SU-DHL-6 (cell line): ENCODE data around the gene ZNF33B.

ENCODE experiments used
- H2AFZ ChIP-seq: fragments of 200-600 bp; sonication (generic); 2 replicates; pipeline ENCODE4 v1.6.1; 2014; ENCODE audit warnings: low read depth, mild to moderate bottlenecking, moderate library complexity, mixed read lengths, antibody characterized with exemption, low read length; ENCODE audit not compliant: severe bottlenecking
- H3F3A ChIP-seq: fragments of 200-600 bp; shearing (Covaris generic); 2 replicates; pipeline ENCODE4 v1.6.0; 2016; ENCODE audit warnings: antibody characterized with exemption, mild to moderate bottlenecking; ENCODE audit not compliant: insufficient read depth
- H3K27ac ChIP-seq: fragments of 200-600 bp; sonication (generic); 2 replicates; pipeline ENCODE4 v1.5.1; 2016; ENCODE audit warnings: low read depth, mild to moderate bottlenecking, low read length, moderate library complexity, mixed read lengths
- H3K27me3 ChIP-seq: fragments of 200-600 bp; sonication (generic), shearing (Covaris generic); 2 replicates; pipeline ENCODE4 v1.6.0; 2014; ENCODE audit warnings: mild to moderate bottlenecking, low read length
- H3K36me3 ChIP-seq: fragments of 200-600 bp; sonication (generic); 2 replicates; pipeline ENCODE4 v1.6.1; 2014; ENCODE audit warnings: mild to moderate bottlenecking, low read length, mixed read lengths
- H3K4me2 ChIP-seq: fragments of 300-600, 200-600 bp; shearing (Covaris generic), sonication (generic); 2 replicates; pipeline ENCODE4 v1.6.0; 2014; ENCODE audit warnings: low read length, low read depth, mild to moderate bottlenecking; ENCODE audit not compliant: poor library complexity, severe bottlenecking
- H3K4me3 ChIP-seq: fragments of 200-600 bp; sonication (generic); 2 replicates; pipeline ENCODE4 v1.5.1; 2014; ENCODE audit warnings: antibody characterized with exemption, low read length, mild to moderate bottlenecking, mixed read lengths; ENCODE audit not compliant: insufficient read depth, poor library complexity, severe bottlenecking
- H3K79me2 ChIP-seq: fragments of 200-600 bp; sonication (generic); 2 replicates; pipeline ENCODE4 v1.6.1; 2014; ENCODE audit warnings: mild to moderate bottlenecking, low read length, moderate library complexity; ENCODE audit not compliant: insufficient read depth
- H3K9ac ChIP-seq: fragments of 200-600 bp; sonication (generic); 2 replicates; pipeline ENCODE4 v1.7.0; 2014; ENCODE audit warnings: mild to moderate bottlenecking, low read length
- H3K9me2 ChIP-seq: fragments of 200-600 bp; sonication (generic); replicated peaks from 2 replicates; pipeline ENCODE4 v1.6.1; 2014; ENCODE audit warnings: low read length; ENCODE audit not compliant: insufficient read depth
- H3K9me3 ChIP-seq: fragments of 200-600 bp; sonication (generic); 2 replicates; pipeline ENCODE4 v1.6.1; 2014; ENCODE audit warnings: low read length, mixed read lengths; ENCODE audit not compliant: insufficient read depth
- H4K20me1 ChIP-seq: fragments of 200-600 bp; sonication (generic); 2 replicates; pipeline ENCODE4 v1.6.1; 2014; ENCODE audit warnings: low read depth, mild to moderate bottlenecking, antibody characterized with exemption, low read length, moderate library complexity, mixed read lengths
- EZH2phosphoT487 ChIP-seq: fragments of 200-600 bp; sonication (generic), shearing (Covaris generic); conservative IDR thresholded peaks from 2 replicates; pipeline ENCODE4 v1.6.1; 2018; ENCODE audit warnings: mild to moderate bottlenecking, antibody characterized with exemption, low read length, moderate library complexity, mixed read lengths
- TF ChIP-seq, protein P1 (sequence below): fragments of 200-600 bp; sonication (generic); IDR thresholded peaks from one replicate; pipeline ENCODE4 v1.5.1; 2017; ENCODE audit warnings: antibody characterized with exemption, mild to moderate bottlenecking, low read length, moderate library complexity; ENCODE audit not compliant: insufficient read depth, poor library complexity, severe bottlenecking

Gene ZNF33B

DNA sequence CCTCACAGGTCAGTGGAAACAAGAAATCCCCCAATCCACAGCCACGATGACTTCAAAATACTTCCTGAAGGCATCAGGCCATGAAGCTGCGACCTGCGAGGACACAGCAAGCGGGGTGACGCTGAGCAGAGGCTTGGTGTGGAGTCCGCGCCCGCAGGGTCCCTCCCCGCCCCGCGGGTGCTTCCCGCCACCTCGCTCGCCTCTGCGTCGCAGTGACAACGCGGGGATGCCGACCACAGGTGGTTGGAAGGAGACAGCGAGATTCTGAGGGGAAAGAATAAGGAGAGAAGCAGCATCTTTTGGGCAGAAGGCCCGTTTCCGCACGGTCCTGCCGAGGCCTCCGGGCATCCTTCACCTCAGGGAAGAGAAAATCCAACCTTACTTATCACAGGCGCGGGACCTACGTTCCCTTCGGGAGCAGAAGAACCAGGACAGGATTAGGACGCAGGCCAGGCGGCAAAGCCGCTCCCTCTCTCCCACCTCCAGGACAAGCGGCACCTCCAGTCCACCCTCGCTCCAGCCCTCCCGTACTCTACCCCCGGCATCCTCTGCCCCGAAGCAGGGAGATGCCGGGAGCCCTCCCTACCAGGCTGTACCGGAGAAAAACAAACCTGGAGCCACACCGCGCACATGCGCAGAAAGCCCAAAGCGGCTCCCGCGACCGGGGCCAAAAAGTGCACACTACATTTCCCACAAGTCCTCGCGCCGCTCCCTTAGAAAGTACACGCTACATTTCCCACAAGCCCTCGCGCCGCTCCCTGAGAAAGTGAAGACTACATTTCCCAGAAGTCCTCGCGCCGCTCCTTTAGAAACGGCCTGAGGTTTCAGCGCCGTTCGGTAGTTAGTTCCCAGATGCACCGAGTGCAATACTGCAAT is 85.9 kb downstream of the ZNF33B start:
- 0 out of 2 replicates have a peak overlapping the region, but pooled peaks have one; percentile 11 for H3K27ac ChIP-seq
- no peaks in the 10 kb centered on the region for H3K9me3 ChIP-seq
- H3K4me2 ChIP-seq, result peak overlapping the region; percentile 86
- peak overlapping the region; percentile 86 for H3K4me3 ChIP-seq
- peak overlapping the region; percentile 75 for H3K9ac ChIP-seq
- H2AFZ ChIP-seq, result peak overlapping the region; percentile 98
- TF ChIP-seq, protein P1, sequence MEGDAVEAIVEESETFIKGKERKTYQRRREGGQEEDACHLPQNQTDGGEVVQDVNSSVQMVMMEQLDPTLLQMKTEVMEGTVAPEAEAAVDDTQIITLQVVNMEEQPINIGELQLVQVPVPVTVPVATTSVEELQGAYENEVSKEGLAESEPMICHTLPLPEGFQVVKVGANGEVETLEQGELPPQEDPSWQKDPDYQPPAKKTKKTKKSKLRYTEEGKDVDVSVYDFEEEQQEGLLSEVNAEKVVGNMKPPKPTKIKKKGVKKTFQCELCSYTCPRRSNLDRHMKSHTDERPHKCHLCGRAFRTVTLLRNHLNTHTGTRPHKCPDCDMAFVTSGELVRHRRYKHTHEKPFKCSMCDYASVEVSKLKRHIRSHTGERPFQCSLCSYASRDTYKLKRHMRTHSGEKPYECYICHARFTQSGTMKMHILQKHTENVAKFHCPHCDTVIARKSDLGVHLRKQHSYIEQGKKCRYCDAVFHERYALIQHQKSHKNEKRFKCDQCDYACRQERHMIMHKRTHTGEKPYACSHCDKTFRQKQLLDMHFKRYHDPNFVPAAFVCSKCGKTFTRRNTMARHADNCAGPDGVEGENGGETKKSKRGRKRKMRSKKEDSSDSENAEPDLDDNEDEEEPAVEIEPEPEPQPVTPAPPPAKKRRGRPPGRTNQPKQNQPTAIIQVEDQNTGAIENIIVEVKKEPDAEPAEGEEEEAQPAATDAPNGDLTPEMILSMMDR, result no peak
- no peak for TF ChIP-seq EZH2phosphoT487
- 0 out of 2 replicates have a peak, but pooled peaks cover 18% of the 10 kb centered on the region for H3K36me3 ChIP-seq
- no peaks in the 10 kb centered on the region for H4K20me1 ChIP-seq
- no peaks in the 10 kb centered on the region for H3K27me3 ChIP-seq
- no peaks in the 10 kb centered on the region for H3F3A ChIP-seq
- peaks cover 20% of the 10 kb centered on the region for H3K79me2 ChIP-seq
- H3K9me2 ChIP-seq, result no peaks in the 10 kb centered on the region

DNA sequence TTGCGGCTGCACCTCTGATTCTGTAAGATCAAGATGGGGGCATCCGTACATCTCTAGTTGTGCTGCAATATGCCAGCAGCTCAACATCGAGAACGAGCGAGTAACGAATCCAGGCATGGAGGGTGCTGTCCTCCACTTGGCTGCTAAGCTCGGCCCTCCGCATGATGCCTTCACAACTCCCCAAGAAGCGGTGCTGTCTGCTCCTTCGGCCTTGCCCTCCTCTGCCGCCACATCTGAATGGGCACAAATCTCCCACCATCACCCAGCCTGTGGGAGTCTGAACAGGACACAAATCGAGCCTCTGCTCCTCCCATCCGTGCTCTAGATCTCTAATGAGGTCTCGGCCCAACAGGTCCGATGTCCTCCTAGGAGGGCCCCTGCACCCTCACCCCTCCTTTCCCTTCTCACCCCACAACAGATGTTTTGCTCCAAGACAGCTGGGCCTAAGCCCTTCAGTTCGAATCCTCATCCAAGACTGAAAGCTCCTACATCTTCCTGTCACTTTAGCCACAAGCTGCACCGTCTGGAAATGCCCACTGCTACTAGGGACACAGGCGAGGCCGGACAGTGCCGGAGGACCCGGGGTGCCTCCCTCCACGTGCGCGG is 86.7 kb downstream of the ZNF33B start:
- no peaks in the 10 kb centered on the region for H3K9me2 ChIP-seq
- peak overlapping the region; percentile 86 for H3K4me3 ChIP-seq
- TF ChIP-seq, protein P1, result no peak
- no peak for TF ChIP-seq EZH2phosphoT487
- H2AFZ ChIP-seq, result peak overlapping the region; percentile 71
- H3K79me2 ChIP-seq, result peaks cover 22% of the 10 kb centered on the region
- peak overlapping the region; percentile 77 for H3K4me2 ChIP-seq
- H3K27me3 ChIP-seq, result no peaks in the 10 kb centered on the region
- H3K9me3 ChIP-seq, result no peaks in the 10 kb centered on the region
- H3F3A ChIP-seq, result no peaks in the 10 kb centered on the region
- 0 out of 2 replicates have a peak, but pooled peaks cover 18% of the 10 kb centered on the region for H3K36me3 ChIP-seq
- peak overlapping the region; percentile 75 for H3K9ac ChIP-seq
- H3K27ac ChIP-seq, result 0 out of 2 replicates have a peak overlapping the region, but pooled peaks have one; percentile 11
- H4K20me1 ChIP-seq, result no peaks in the 10 kb centered on the region

DNA sequence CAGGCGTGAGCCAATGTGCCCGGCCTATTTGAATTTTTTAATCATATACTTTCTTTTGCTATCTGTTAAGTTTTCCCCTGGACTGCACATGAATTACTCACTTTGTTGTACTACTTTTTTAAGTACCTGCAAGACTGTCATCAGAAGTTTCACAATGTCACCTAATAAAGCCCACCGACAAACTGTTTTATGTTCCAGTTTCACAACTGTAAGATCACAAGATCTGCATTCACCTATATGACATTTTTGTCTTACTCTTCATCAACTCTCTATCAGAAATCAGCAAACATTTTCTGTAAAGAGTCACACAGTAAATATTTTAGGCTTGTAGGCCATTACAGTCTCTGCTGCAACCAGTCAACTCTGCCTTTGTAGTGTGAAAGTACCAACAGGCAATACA is 88.5 kb downstream of the ZNF33B start:
- no peak overlapping the region for H3K4me3 ChIP-seq
- TF ChIP-seq EZH2phosphoT487, result no peak
- TF ChIP-seq, protein P1, result no peak
- no peak overlapping the region for H3K27ac ChIP-seq
- H3K9me3 ChIP-seq, result no peaks in the 10 kb centered on the region
- no peaks in the 10 kb centered on the region for H3K9me2 ChIP-seq
- 0 out of 2 replicates have a peak, but pooled peaks cover 18% of the 10 kb centered on the region for H3K36me3 ChIP-seq
- H3K9ac ChIP-seq, result no peak overlapping the region
- H3K27me3 ChIP-seq, result no peaks in the 10 kb centered on the region
- no peaks in the 10 kb centered on the region for H3F3A ChIP-seq
- H3K79me2 ChIP-seq, result peaks cover 25% of the 10 kb centered on the region
- no peaks in the 10 kb centered on the region for H4K20me1 ChIP-seq
- H3K4me2 ChIP-seq, result peak overlapping the region; percentile 77
- no peak overlapping the region for H2AFZ ChIP-seq
